ENCODE data around the gene TMEM132D.
A peak's percentile ranks its signal among the peaks of the same experiment; 100 is the strongest.

TMEM132D gene

DNA sequence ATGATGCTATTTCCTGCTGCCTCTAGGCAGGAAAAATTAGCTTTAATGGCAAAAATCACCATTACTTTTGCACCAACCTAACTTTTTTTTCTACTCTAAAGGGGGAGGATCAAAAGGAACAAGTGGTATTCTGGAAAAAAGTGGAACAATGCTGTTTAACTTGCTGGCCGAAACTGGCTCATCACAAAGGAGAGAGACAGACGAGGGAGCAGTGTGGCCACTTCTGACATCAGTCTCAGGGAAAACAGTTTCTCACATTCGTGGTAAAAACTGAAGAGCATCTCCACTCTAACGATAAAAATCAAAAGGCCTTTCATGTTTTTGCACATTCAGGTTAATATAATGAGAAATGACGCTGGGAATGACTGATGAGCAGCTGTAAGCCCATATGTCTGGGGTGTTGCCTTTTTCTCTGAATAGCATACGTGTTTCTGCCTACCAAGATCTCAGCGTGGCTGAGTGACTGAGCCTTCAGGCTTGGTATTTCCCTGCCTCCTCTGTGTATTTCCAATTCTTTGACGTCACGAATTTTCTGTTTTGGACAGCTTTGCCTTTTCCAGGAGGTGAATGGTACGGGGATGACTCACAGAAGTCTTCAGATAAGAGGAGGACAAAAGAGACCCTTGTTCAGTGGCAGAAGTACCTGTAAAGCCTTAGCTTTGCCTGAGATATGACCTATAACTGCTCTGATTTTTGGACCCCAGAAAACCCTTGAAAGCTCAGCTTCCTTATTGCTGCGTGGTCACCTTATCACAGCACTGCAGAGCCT, 691.8 kb downstream of the TMEM132D start:
- peak in 1 of 2 experiments; percentile 37 for DNase-seq

DNA sequence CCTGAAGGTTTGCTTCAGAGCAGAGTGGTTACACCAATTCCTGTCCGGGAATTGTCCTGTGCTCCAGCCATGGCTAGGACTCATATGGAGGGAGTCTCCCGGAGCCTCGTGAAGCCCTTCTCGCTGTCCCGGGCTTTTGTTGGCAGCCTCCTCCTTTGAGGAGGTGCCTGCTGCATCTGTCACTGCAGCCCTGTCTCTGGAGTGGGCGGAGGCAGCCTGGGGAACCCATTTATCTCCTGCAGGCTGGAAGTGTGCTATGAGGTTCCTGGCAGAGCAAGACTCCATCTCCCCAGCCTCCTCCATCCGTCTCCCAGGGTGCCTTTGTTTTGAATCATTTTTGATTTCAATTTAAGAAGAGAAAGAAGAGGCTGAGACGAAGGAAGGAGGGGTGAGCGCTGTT, 695.3 kb downstream of the TMEM132D start:
- no peak for DNase-seq

DNA sequence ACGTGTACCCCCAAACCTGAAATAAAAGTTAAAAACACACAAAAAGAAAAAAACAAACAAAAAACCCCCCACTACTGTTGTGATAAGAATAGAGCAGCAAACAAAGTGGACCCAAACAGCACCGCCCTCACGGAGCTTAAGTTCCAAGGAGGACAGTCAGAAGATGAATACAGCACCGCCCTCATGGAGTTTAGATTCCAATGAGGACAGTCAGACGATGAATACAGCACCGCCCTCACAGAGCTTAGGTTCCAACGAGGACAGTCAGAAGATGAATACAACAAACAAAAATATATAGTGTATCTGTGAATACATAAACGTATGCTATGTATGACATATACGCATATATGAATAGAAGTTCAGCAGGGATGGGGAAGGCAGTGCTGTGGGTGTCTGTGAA, 696.7 kb downstream of the TMEM132D start:
- DNase-seq, result no peak

DNA sequence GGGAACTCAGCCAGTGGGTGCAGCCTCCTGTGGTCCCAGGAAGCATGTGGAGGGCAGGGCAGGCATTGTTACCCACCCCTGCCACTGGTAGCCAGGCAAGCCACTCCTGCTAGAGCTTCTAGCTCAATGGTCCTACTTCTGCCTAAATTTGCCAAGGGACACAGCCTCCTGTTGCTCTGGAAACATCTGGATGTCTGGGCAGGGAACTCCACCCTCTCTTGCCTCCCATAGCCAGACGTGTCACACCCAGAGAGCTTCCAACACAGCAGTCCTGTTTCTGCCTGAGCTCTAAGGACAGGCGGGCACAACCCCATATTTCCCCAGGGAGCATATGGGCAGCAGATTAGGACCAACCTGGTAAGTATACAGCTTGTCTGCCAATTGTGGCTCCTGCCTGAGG, 700.4 kb downstream of the TMEM132D start:
- DNase-seq, result peak in 1 of 2 experiments; percentile 57

DNA sequence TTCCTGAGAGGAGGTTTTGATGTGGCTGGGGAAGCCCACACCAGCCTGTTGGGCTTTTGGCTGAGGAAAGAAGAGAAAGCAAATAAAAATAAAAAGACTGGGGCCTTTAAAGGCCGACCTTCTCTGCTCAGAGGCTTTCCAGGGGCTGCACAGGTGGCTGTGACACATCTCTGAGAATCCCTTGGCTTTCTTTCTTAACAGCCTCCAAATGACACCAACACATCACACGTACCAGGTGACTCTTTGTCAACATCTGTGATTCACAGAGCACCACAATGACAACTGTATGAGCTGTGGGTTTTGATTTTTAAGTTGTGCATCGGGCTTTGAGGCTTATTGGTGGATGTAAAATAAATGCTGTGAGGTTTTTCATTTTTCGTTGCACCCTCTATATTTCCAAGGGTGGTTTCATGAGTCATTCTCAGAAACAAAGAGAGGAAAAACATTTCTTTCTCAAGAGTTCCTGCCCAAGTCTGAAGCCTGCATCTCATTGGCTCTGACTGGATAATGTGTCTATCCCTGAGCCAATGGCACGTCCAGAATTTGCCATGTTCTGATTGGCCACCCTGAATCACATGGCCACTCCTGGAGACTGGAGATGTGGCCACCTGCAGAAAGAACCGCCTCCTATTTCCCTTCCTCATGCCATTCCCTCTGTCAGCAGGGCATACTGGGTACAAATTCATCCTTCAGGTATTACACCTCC, 701.6 kb downstream of the TMEM132D start:
- no peak for DNase-seq

DNA sequence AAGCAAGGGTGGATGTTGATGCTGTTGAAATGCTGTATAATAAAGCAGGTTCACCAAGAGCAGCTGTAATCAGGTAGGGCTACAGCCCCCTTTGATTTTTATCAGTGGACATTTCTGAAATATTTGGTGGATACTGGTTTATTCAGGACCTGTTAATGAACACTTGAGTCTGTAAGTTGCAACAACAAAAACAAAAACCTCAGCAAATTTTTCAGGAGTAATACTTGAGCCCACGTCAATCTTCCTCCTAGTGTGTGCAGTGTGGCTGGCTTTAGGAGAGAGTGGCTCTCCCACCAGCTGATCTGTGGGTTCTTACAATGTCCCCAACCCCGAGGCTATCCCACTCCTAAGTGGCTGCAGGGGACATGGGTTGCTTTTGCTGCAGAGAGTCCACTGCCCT, 702.8 kb downstream of the TMEM132D start:
- no peak for DNase-seq

DNA sequence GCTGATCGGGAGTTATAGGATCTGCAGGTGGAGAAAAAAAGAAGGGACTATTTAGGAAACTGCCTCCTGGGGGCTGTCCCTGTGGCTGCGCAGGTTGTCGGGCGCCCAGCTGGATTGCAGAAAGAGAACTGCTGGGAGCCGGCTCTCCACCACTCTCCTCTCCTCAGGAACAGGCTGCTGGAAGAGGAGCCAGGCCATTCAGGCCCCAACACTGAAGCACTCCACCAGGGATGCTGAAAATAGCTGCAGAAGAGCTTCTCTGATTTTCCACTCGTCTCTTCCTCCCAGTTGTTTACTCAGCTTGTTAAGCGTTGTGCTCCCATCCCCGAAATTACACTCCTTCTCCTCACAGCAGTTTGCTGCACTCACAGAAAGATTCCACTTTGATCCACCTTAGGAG, 703.2 kb downstream of the TMEM132D start:
- DNase-seq, result no peak

DNA sequence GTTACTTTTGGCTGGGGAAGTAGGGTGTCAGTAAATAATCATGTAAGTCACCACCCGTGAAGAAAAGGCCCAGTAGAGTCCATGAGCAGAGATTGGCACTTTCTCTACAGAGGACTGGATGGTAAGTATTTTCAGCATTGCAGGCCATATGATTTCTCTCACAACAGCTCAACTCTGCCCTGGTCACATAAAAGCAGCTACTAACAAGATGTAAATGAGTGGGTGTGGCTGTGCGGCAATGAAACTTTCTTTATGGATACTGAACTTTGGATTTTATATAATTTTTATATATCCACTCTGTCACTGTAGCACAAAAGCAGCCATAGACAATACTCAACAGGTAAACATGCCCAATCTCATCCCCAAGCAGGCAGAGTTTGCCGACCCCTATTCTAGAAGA, 706.9 kb downstream of the TMEM132D start:
- no peak for DNase-seq

DNA sequence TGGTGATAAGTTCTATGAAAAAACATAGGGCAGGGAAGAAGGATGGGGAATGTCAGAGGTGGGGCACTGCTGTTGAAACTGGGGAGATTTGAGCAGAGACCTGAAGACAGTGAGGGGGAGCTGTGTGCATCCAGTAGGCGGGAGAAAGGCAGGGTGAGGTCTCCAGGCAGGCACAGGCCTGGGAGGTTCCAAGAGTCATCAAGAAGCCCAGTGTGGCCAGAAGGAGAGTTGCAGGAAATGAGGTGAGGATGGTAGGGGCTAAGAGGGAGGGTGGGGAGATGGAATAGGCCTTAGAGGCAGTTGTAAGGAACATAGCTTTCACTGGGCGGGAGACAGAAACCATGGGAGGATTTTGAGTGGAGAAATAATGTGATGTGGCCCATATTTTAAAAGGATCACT, 708.7 kb downstream of the TMEM132D start:
- no peak for DNase-seq

DNA sequence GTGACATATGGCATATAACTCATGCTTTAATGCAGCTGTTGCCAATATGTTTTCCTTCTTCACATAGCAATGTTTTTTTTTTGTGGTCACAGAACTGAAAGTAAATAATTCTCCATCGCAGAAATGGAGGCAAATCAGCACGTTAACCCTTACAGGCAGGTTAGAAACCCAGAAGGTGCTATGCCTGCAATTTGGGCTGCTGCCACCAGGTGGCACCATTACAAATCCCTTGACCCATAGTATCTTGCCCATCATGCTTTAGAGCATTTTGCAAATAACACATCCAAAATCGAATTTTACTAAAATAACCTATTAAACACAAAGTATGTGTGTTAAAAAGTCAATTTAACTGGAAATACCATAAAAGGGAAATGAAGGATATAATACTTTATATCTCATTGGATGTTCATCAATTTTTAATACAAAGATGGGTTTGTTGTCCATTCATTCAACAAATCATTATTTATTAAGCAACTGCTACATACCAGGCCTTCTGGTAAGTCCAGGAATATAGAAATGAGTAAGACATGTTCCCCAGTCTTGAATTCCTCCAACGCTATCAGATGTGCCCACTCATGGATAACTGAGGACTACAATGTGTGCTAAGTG, 710.5 kb downstream of the TMEM132D start:
- DNase-seq, result peak in 1 of 2 experiments; percentile 47

DNA sequence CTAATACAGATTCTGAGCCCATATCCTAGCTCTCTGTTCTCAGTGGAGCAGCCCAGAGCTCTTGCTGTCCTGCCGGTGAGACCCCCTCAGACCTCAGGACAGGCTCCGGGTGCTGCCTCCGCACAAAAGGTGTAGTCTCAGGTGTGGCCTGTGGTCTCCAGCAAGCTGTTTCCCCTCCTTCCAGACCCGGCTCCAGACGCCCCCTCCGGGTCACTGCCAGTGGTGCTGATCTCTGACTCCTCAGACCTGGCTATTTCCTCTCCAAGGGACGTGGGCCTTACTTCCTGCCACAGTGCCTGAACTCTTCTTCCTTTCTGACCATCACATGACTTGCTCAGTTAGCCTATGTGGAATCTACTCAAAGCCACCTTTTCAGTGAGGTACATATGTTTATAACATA, 713.0 kb downstream of the TMEM132D start:
- peak in 1 of 2 experiments; percentile 37 for DNase-seq

DNA sequence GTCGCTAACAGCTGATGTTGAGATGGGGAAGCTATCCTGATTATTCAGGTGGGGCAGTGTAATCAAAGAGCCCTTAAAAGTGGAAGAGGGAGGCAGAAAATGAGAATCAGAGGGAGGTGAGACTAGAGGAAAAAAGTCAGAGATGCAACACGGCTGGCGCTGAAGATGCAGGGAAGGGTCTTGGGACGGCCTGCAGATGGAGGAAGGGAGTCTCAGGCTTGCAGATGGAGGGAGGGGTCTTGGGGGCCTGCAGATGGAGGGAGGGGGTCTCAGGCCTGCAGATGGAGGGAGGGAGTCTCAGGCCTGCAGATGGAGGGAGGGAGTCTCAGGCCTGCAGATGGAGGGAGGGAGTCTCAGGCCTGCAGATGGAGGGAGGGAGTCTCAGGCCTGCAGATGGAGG, 713.9 kb downstream of the TMEM132D start:
- DNase-seq, result peak in 1 of 2 experiments; percentile 53

DNA sequence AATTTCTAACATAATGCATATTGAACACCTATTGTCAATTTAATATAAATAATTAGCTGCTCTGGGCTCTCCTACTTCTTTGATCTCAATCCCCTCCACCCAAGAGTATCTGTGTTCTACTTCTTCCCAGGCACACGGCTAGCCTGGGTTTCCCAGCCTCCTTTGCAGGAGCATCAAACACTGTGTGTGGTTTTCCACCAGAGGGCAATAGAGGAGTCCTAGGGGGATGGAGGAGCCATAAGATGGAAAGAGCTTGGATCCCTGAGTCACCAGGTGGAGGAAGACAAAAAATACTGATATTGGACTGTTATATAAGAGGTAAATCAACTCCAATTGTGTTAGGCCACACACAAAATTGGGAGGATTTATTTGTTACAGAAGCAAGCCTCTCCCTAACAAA, 716.9 kb downstream of the TMEM132D start:
- DNase-seq, result peak; percentile 14 to 58

DNA sequence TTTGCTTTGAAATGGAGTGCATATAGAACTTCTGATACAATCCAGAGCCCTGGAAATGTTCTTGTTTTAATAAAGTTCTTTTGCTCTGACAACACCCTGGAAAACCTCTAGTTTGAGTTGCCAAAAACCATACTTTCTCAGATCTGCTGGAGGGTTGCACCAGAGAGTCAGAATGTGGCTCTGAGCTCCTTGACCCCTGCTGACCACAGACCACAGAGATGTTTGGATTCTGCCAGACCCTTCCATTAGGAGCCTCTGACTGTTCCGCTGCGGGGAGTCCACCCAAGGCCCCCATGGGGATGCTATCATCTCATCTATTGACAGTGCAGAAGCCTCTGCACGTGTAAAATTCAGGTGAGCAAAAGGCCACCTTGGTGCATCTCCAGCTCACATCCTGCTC, 718.0 kb downstream of the TMEM132D start:
- no peak for DNase-seq

DNA sequence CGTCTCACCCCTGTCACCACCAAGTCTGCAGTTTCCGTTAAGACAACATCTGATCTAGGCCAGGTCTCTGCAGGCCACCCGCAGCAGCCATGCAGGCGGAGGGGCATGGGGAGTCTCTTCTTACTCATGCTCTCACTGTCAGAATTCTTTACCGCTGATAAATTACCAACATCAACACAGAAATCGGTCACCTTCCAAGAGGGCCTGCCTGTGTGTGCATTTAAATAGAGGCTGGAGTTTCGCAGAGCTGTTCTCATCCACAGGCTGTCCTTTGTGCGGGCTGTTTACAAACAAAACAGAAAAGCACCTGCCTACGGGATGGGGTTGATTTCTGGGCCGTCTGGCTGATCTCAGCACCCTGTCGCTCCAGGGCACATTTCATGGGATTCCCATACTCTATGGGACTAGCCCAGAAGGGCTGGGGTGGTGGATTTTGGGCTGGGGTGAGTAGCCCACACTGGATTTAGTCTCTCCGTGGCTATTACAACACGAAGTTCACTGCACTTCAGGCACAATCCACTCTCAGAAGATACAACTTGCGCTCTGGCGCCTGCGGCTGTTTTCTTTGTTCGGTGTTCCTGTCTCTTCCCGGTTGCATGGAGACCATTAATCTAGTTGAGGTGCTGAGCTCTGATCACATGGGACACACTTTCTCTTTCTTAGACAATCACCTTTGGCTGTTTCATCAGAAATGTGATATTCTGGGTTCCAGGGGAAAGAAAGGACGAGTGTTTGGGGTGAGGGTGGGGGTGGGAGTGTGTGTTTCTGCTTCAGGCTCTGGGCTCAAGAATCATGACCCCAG, 719.5 kb downstream of the TMEM132D start:
- DNase-seq, result no peak

DNA sequence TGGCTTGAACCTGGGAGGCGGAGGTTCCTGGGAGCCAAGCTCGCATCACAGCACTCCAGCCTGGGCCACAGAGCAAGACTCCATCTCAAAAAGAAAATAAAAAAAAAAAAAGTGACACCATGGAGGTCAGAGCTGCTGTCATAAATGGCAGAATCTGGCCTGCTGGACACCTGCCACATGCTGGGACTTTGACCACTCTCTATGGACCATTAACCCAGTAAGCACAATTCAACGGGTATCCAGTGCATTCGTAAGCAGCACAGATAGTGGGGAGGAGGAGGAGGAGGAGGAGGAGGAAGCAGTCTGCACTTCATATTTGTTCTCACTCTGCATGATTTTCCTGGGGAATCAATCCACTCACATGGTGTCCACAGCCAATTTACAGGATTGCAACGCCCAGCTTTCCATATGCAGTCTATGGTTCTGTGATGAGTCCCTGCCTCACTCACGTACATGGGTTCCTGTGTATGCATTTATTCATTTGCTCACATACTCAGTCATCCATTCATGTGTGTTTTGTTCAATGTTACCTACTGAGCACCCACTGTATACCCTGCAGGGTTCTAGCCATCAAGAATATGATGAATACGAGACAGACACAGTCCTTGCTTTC, 723.8 kb downstream of the TMEM132D start:
- no peak for DNase-seq

DNA sequence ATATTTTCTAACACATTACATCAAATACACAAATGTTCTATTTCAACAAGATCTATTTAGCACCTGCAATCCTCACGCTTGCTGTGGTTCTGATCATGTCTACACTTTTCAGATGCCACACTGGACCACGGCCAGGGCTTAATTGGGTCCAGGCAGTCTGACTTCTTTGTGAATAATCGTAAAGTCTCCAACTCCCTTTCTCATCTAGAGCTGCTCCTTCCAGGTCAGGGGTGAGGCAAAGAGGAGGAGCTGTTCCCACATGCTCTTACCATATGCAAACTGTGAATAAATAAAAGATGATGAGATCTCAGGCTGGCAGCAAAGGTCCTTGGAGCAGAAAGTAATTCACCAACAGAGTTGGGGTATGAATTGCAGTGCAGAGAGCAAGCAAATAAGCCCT, 733.9 kb downstream of the TMEM132D start:
- no peak for DNase-seq

DNA sequence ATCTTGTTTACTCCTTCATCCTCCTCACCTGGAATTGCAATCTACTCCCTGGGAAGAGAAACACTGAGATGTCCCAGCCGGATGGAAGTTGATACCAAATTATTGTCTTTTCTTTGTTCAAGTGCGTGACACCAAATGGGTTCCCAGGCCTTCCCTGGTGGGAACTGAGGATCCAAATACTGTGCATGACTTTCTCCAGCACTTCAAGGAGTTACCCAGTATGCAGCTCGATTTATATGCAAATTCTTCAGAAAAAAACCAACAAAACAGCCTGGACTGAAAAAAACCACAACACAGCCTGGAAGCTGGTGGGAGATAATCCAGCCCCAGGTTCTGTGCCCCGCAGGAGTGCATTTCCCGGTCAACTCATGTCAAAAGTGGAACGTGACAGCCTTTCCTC, 740.0 kb downstream of the TMEM132D start:
- no peak for DNase-seq

DNA sequence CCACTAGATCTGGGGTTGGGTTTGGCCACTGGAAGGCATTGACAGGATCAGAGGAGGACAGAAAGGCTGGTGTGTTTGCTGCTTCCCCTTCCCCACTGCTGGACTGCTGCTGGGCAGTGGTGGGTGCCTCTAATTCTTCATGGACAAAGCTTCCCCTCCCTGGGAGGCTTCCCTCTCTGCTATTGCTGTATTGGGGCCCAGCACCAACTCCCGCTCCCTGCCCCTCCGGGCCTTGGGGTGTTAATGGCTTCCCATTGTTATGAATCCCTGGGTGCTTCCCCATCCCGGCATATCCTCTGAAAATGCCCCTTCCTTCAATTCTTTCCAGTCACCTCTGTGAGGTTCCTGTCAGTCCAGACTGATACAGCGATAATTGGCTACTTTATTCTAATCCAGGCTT, 740.4 kb downstream of the TMEM132D start:
- DNase-seq, result no peak

DNA sequence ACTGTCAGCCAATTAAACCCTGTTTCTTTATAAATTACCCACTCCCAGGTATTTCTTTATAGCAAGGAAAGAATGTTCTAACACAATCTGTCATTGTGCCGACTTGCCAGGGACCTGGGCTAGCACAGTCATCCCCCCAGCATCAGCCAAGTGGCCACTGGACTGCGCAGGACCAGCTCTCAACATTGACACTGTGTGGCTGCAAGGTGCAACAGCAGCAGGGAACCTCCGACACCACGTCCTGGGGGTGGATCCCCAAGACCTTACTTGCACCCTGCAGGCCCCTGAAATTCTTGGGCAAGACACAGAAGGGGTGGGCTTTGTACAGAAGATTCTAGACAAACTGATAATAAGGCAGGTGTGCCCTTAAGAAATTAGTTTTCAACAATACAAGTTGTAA, 741.0 kb downstream of the TMEM132D start:
- DNase-seq, result no peak

DNA sequence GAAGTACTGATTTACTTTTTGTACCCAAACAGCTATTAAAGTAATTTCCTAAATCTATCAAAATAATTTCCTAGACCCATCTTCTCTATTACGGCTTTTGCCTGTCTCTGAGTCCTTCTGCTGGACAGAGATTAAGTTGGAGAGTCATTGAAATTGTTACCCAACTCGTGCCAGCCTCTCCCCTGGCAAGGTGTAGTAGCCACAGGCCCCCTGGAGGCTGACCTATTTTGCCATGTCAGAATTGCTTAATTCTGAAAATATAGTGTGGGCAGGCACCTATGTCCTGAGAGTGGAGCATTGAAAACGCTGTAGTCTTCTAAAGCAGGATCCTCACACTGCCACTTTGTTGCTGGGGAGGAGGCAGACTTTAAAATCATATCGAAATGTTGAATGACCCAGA, 742.3 kb downstream of the TMEM132D start:
- no peak for DNase-seq

DNA sequence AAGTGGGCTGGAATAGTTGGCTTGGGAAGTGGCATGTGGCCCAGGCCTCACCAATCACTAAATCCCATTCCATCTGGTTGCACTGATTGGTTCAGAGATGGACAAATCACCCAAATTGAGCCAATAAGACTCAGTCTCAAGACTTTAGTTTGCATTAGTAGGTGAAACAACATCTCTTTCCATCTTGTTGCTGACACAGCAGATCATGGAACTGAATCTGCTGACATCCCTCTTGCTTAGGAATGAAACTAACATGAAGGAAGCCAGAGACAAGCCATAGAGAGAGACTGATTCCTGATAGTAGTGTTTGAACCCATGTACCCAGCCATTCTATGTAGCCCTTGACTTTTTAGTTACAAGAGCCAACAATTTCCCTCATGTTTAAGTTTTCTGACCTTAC, 743.5 kb downstream of the TMEM132D start:
- DNase-seq, result no peak
